ENCODE results near the gene NLRP7. TPM values are rescaled to one million over a fixed set of nuclear protein-coding genes. Genes with fewer than 3 reads are reported as not detected.

Gene NLRP7
- total RNA-seq, 4 donors from 2014 or later: not detected

DNA sequence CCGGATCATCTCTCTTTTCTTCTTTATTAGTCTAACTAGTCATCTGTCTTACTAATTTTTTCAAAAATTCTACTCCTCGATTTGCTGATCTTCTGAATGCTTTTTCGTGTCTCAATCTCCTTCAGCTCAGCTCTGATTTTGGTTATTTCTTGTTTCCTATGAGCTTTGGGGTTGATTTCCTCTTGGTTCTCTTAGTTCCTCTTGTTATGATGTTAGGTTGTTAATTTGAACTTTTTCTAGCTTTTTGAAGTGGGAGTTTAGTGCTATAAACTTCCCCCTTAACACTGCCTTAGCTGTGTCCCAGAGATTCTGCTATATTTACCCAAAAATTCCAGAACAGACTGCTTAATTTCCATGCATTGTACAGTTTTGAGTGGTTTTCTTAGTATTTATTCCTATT lies 69.9 kb downstream of the NLRP7 start:
- Histone ChIP-seq H3K27me3 (no peaks in the 10 kb centered on the region), H3K4me3 (replicated peaks in 1 of 3) (no peak overlapping the region), H3K4me1 (no peaks in the 10 kb centered on the region), H3K36me3 (no peaks in the 10 kb centered on the region), H3K27ac (no peak overlapping the region), H3K9me3 (no peaks in the 10 kb centered on the region)
- WGBS, 2 donors: 73 to 79% methylated on average over 3 of the region's 3 CpGs
- intact Hi-C loops (cut with DNase I): no loop called here
- no peak for TF ChIP-seq POLR2A (IDR thresholded peaks at IDR 0.05)
- TF ChIP-seq, protein P1, sequence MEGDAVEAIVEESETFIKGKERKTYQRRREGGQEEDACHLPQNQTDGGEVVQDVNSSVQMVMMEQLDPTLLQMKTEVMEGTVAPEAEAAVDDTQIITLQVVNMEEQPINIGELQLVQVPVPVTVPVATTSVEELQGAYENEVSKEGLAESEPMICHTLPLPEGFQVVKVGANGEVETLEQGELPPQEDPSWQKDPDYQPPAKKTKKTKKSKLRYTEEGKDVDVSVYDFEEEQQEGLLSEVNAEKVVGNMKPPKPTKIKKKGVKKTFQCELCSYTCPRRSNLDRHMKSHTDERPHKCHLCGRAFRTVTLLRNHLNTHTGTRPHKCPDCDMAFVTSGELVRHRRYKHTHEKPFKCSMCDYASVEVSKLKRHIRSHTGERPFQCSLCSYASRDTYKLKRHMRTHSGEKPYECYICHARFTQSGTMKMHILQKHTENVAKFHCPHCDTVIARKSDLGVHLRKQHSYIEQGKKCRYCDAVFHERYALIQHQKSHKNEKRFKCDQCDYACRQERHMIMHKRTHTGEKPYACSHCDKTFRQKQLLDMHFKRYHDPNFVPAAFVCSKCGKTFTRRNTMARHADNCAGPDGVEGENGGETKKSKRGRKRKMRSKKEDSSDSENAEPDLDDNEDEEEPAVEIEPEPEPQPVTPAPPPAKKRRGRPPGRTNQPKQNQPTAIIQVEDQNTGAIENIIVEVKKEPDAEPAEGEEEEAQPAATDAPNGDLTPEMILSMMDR (IDR thresholded peaks at IDR 0.05): no peak
- DNase-seq: no peak

DNA sequence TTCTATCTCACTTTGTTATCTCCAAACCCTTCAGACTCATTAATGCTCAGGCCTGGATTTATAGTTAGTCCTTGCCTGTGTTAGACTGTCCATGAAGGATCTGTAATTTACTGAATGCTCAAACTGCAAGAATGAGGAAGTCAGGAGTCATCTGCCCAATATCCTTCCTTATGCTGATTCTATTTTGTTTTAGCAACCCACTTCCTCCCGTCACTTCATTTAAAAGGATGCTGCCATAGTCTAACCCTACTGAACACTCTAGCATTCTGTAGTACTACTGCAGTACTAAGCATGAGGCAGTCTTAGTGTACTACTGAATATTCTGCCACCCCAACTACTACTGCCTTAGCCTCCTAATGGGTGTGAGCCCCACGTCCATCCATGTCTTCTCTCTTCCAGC lies 71.8 kb downstream of the NLRP7 start:
- no peak for TF ChIP-seq POLR2A (IDR thresholded peaks at IDR 0.05)
- TF ChIP-seq, protein P1 (IDR thresholded peaks at IDR 0.05): no peak
- Histone ChIP-seq H3K36me3 (no peaks in the 10 kb centered on the region), H3K27ac (no peak overlapping the region), H3K4me3 (replicated peaks in 1 of 3) (no peak overlapping the region), H3K27me3 (no peaks in the 10 kb centered on the region), H3K9me3 (no peaks in the 10 kb centered on the region), H3K4me1 (no peaks in the 10 kb centered on the region)
- WGBS, 2 donors: 64 to 66% methylated on average over 2 of the region's 2 CpGs
- intact Hi-C loops (cut with DNase I): no loop called here
- DNase-seq: no peak

DNA sequence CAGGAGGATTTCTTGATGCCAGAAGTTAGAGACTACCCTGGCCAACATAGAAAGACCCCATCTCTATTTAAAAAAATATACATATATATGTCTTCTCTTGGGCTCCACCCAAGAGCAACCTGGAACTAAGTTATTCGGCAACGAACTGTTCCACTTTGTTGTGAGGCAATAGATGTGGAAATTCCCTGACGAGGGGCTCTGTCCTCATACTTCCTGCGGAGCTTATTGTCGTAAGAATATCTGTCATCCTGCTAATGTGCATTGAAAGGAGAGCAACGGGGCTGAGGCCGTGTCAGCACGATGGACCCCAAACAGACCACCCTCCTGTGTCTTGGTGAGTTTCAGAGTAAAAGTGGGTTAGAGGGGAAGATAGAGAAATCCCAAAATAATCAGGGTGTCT lies 73.3 kb downstream of the NLRP7 start, which contains the start of gene FCAR:
Gene FCAR, plus strand, starts transcription at position 246 of the 400 bp plus-strand sequence. Its CDS starts 55 bp downstream, at position 301.
- TF ChIP-seq, protein P1 (IDR thresholded peaks at IDR 0.05): no peak
- no peak for TF ChIP-seq POLR2A (IDR thresholded peaks at IDR 0.05)
- WGBS, 2 donors: 74 to 81% methylated on average over 8 of the region's 8 CpGs
- Histone ChIP-seq H3K4me1 (no peaks in the 10 kb centered on the region), H3K27ac (no peak within 1 kb of the TSS), H3K27me3 (no peaks in the 10 kb centered on the region), H3K36me3 (no peaks in the 10 kb centered on the region), H3K9me3 (no peaks in the 10 kb centered on the region), H3K4me3 (replicated peaks in 1 of 3) (no peak within 1 kb of the TSS)
- intact Hi-C loops (cut with DNase I): no loop called here
- DNase-seq: no peak

Small RNA genes within 50 kb of the gene (small RNA-seq; reads per million reads assigned to genes)
- not detected for gene AC011476.8

Other genes starting within 250 kb of the NLRP7 start
- gene KIR3DL3, start 223.1 kb downstream of the NLRP7 start, total RNA-seq: not detected
- not detected for gene KIR2DL3, start 209.0 kb downstream of the NLRP7 start, total RNA-seq
- not detected for gene KIR2DL1, start 177.7 kb downstream of the NLRP7 start, total RNA-seq
- not detected for gene KIR2DL4, start 143.9 kb downstream of the NLRP7 start, total RNA-seq
- not detected for gene KIR3DL1, start 131.1 kb downstream of the NLRP7 start, total RNA-seq
- gene KIR2DS4, start 114.9 kb downstream of the NLRP7 start, total RNA-seq: not detected
- not detected for gene KIR3DL2, start 97.1 kb downstream of the NLRP7 start, total RNA-seq
- under 1 TPM in 3 of 4 donors, not detected in 1; 0.49 to 0.67 (median 0.67) TPM for gene FCAR, start 73.3 kb downstream of the NLRP7 start, total RNA-seq
- not detected for gene NCR1, start 41.4 kb downstream of the NLRP7 start, total RNA-seq
- 10 to 100 TPM in 3 of 4 donors, 1 to 10 TPM in 1; 3.1 to 17.6 (median 11.1) TPM for gene NLRP2, start 18.8 kb upstream of the NLRP7 start, total RNA-seq
- under 1 TPM in 1 of 4 donors, not detected in 3; 0.78 TPM for gene GP6, start 90.7 kb upstream of the NLRP7 start, total RNA-seq
- gene RDH13, start 115.6 kb upstream of the NLRP7 start, total RNA-seq: 10 to 100 TPM; 35.7 to 44.1 (median 38.3) TPM
- gene EPS8L1, start 128.3 kb upstream of the NLRP7 start, total RNA-seq: 10 to 100 TPM; 60.6 to 84.8 (median 73.3) TPM
- 100 to 1,000 TPM in 1 of 4 donors, 10 to 100 TPM in 3; 40.0 to 110 (median 76.1) TPM for gene PPP1R12C, start 170.1 kb upstream of the NLRP7 start, total RNA-seq
- gene TNNT1, start 201.7 kb upstream of the NLRP7 start, total RNA-seq: not detected
- gene TNNI3, start 210.2 kb upstream of the NLRP7 start, total RNA-seq: not detected
- gene DNAAF3, start 219.1 kb upstream of the NLRP7 start, total RNA-seq: 1 to 10 TPM; 3.3 to 9.1 (median 5.5) TPM
- gene SYT5, start 232.8 kb upstream of the NLRP7 start, total RNA-seq: not detected